HG02852 (cell line): ENCODE measurements around the gene MPV17.
A peak's percentile ranks its signal among the peaks of the same experiment; 100 is the strongest.
"Not testable (repeated sequence)": the region's sequence is repeated elsewhere in the genome, so short reads cannot be mapped to it uniquely, and the experiment has no call there.

ENCODE experiments used
- ATAC-seq: cut with Tn5 transposase; IDR thresholded peaks from one replicate; pipeline ENCODE4 v1.9.1; 2021; ENCODE audit warnings: mild to moderate bottlenecking, moderate library complexity; ENCODE audit not compliant: unreplicated experiment

MPV17 gene, protein sequence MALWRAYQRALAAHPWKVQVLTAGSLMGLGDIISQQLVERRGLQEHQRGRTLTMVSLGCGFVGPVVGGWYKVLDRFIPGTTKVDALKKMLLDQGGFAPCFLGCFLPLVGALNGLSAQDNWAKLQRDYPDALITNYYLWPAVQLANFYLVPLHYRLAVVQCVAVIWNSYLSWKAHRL

DNA sequence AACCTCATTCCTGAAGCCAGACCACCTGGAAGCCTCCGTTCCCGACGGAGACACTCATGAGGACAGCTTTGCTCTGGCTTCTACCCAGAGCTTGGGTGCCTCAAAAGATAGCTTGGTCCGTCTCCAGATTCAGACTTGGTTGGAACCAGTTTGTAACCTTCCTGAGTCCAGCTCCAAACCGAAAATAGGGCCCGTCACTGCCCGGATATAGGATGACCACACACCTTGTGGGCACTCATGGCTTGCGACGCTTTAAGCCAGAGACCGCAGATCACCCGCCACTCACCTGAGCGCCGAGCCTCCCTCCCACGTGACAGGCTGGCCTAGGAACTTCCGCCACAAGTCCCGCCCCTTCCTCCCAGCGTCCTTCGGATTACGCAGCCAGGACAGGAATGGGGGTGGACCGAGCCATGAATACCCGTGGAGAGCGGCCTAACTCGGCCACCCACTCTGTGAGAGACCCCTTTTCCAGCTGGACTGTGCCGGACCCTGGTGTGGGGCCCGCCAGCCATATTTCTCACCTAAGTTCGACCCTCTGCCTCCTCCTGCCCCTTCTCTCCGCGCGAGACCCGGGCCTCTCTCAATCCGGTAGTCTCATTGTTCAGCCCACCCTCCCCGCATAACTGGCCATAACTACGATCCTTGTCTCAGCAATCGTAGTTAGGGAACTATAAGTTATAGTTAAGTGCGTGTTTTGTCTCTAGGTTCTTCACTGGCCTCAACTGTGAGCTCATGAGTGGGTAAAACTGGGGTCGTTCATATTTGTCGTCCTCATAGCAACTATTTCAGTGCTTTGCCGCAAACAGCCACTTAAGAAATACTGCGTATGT lies at the start of gene MPV17:
Gene MPV17, minus strand, starts transcription at position 332 of the 830 bp plus-strand sequence. CDS start 580 bp downstream, outside the sequence.
- peak; percentile 96 for ATAC-seq

DNA sequence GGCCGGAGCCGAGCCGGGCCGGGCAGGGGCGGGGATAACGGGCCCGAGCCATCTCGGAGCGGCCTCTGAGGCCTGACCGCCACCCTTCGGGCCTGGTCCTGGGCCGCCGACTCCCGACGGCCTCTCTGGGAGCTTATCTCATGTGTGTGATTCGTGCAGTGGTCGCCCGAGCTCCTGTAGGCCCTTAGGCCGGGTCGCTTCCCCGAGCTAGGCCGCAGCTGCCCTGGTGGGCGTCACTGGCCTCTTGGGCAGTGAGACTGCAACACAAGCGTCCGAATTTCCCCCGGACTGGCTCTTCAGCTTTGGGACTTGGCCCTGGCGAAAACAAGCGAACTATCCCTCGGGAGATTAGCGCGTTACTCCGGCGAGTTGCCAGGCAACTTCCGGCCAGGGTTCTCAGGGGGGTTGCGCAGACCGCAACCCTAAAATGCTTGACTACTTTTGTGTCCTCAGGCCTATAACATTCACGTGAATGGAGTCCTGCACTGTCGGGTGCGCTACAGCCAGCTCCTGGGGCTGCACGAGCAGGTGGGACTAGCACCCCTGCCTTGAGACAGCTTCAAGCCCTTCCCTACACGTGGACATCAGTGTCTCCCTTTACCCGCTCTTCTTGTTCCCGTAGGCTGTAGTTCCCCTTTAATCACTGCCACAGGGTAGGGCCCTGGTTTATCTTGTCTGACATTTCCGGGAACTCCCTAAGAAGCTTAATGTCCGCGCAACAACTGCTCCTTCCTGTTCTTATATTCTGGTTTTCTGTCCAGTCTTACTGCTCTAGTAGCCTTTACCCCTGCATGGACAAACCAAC lies 48.1 kb upstream of the MPV17 start:
- ATAC-seq, result peak; percentile 39

DNA sequence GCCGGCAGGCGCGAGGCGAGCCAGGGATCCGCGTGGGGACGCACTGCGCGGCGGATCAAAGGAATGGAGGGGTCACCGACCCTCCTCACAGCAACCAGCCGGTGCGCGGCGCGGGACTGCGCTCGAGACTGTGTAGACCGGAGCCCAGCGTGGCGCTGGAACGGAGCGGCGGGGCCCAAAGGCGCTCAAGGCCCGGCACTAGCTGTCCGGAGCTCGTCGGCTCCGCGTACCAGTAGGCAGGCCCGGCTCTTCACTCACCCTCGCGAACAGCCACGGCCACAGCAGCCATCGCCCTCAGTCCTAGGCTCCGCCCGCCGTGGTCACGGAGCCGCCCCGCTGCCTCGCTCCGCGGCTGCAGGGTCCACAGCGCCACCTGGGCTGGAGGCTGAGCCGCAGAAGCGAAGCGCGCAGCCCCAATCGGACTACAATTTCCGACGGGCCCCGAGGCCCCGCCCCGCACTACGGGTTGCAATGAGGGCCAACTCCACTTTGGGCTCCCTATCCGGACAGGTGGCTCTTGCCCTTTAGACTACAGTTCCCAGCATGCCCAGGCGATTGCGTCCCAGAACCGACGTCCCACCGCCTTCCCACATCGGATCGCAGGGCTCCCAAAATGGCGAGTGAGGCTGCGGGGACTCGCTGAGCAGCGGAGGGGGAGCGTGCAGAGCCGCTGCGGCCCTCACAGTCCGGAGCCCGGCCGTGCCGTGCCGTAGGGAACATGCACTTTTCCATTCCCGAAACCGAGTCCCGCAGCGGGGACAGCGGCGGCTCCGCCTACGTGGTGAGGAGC lies 47.3 kb upstream of the MPV17 start, which contains the start of the genes EIF2B4 and SNX17:
Gene EIF2B4, minus strand, starts transcription at position 313 of the 790 bp plus-strand sequence. Its CDS starts 24 bp downstream, at position 289.
Gene SNX17, plus strand, starts transcription at position 591 of the 790 bp plus-strand sequence. Its CDS starts 128 bp downstream, at position 719.
- peak; percentile 87 for ATAC-seq

DNA sequence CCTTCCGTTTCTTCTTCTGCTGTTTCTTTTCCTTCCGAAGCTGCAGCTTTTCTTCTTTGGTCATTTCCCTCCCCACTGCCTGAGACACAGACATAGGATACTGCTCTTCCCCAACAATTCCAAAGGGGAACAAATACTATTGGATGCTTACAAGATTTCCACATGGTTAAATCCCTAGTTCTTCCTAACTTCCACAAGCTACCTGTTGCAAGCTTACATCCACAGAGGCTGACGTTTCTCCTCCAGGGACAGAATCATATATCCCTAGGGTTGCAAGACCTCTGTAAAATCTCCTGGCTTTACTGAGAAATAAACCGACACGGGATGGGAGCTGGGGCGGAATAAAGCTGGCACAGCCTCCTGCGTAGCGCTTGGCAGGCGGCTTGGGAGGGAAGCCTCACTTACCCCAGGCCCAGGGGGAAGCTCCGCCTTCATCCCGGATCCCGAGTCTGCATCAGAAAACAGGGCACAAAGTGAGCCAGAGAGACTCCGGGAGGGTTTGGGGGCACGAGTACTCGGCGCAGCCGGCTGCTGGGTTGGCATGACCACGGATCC lies 46.7 kb upstream of the MPV17 start:
- ATAC-seq, result peak; percentile 13

DNA sequence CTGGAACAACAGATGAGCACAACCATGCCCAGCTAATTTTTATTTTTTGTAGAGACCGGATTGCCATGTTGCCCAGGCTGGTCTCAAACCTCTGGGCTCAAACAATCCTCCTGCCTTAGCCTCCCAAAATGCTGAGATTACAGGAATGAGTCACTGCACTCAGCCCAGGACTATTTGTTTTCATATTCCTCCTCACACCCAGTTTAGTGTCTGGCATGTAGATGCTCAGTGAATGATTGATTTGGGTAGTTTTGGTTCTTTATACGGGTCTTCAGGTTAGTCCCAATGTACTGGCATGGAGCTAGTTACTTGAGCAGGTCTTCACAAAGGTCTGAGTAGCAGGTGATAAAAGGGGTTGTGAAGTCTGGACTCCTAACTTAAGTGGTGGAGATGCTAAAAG lies 41.0 kb upstream of the MPV17 start:
- ATAC-seq, result no peak

DNA sequence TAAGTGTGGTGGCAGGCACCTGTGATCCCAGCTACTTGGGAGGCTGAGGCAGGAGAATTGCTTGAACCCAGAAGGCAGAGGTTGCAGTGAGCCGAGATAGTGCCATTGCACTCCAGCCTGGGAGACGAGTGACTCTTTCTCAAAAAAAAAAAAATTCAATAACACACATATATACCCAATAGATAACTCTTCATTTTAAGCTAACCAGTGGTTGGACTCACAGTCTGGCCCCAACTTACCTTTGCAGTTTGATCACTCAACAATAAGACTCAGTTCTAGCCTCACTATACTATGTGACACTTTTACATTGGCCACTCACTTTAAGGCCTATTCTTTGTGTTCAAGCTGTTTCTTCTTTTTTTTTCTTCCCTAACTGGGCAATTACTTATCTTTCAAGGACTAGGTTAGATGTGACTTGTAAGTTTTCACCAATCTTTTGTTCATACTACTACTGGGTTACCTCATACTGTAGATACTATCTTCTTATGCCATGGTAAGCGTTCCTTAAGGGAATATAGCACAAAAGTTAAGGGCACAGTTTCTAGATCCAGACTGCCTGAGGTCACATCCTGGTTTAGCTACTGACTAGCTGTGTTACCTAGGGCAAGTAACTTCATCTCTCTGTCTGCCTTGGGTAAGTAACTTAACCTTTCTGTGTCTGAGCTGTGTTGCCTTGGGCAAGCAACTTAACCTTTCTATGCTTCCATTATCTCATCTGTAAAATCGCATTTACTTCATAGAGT lies 40.0 kb upstream of the MPV17 start:
- no peak for ATAC-seq

DNA sequence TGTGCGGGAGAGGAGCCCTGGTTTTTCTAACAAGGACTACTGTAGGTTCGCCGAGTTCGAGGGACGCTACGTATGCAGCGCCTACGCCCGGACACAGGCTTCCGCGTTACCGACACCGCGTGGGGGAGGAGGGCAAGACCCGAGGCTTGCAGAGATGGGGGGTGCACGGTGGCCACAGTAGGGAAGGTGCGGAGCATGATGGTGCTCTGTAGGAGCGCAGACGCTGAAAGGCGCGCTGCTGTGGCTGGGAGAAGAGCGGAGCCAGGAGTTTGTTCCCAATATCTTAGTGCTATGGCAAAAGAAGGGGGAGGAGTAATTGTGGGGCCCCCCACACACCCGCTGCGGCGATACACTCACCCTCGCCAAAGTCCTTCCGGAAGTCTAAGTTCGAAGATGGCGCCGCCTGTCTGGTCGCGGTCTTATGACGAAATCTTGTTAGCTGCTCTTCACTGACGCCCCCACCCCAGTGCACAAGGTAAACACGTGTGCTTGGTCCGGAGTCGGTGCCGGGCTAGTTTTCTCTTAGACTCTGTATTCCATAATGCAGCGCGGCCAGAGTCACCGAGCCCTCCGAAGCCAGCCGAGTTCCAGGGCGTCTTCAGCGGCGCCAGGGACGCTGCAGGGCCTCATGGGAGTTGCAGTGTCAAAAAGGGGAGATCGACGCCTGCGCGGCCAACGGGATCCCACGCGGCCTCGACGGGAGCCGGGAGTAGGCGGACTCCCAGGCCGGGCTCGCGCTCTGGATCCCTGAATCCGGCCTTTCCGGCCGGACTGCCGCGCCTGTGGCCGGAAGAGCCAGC lies 33.7 kb upstream of the MPV17 start, which contains the start of gene GTF3C2:
Gene GTF3C2, minus strand, starts transcription at position 383 of the 800 bp plus-strand sequence. CDS start 13,210 bp downstream, outside the sequence.
- ATAC-seq, result peak; percentile 75

DNA sequence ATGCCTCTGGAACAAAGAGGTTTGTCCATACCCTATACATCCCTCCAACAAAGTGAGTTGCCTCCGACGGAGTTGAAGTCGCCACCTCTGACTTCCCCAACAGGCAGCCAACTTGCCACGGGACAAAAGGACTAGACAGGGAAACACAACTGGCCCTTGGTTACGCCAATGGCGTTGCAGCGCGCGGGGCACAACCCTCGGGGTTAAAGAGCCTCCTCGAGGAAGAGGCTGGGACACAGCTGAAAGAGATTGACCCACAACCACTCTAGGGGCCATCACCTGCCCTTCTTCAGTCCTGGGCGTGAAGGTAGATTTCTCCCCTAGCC lies 33.1 kb upstream of the MPV17 start:
- peak; percentile 22 for ATAC-seq

DNA sequence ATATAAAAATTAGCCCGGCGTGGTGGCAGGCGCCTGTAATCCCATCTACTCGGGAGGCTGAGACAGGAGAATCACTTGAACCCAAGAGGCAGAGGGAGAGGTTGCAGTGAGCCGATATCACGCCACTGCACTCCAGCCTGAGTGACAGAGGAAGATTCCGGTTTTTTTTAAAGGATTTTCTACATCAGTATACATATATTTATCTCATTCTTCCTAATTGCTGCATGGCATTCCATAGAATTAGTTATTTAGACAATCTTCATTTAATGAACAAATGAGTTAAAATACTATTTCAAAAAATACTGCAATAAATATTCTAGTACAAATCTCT lies 31.7 kb upstream of the MPV17 start:
- ATAC-seq, result no peak

DNA sequence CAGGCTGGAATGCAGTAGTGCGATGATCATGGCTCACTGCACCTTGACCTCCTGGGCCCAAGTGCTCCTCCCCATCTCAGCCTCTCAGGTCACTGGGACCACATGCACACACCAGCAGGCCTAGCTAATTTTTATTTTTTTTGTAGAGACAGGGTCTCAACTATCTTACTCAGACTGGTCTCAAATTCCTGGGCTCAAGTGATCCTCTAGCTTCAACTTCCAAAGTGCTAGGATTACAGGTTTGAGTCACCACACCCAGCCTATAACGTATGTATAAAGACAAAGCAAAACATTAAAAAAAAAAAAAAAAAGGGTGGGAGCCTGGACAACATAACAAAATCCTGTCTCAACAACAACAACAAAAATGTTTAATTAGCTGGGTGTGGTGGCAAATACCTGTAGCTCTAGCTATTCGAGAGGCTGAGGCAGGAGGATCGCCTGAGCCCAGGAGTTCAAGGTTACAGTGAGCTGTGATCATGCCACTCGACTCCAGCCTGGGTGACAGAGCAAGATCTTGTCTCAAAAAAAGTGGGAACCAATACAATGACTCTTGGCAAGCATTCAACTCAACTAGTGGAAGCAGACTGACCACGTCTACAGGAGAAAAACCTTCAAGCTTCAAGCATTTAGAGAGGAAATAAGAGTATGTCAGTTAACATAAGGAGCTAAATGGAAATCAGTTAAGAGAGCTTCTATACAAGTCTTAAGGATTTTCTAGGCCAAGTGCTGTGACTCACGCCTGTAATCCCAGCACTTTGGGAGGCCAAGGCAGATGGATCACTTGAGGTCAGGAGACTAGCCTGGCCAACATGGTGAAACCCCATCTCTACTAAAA lies 31.1 kb upstream of the MPV17 start:
- ATAC-seq, result no peak

DNA sequence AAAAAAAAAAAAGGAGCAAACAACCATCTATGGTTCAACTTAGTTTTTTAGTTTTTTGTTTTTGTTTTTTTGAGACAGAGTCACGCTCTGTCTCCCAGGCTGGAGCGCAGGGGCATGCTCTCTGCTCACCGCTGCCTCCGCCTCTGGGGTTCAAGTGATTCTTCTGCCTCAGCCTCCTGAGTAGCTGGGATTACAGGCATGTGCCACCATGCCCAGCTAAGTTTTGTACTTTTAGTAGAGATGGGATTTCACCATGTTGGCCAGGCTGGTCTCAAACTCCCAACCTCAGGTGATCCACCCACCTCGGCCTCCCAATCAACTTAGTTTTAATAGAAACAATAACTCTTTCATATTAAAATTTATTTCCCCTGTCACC lies 30.5 kb upstream of the MPV17 start:
- not testable (repeated sequence) for ATAC-seq

DNA sequence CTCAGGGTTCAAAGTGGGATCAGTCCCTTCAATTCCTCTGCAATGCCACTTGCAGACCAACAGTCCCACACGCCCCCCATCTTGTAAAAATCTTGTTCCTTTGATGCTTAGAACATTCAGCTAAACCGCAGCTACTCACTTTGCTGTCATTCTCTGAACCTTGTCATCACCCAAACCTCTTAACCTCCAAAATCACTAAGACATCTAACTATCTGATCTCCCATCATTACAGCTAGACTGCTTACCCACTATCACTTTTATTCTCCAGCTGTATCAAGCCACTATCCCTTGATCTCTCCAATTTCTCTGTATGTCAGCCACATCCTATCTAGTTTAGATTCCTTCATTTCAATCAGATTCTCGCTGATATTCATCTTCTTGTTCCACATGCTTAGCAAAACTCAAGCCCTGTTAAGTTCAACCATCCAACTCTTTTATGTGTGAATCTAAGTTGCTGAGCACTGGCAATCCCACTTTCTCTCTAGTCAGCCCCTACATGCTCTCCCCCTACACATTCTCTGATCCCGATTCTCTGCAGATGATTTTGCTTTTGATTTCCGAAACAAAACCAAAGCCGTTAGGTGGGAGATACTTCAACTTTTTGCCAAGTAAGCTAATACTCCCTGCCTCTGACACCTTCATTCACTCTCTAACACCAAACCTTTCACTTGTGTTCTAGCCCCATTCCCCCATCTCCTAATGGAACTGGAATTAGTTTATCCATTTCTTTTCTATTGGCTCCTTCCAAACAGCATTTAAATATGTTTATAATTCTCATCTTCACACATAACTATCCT lies 29.1 kb upstream of the MPV17 start:
- no peak for ATAC-seq

DNA sequence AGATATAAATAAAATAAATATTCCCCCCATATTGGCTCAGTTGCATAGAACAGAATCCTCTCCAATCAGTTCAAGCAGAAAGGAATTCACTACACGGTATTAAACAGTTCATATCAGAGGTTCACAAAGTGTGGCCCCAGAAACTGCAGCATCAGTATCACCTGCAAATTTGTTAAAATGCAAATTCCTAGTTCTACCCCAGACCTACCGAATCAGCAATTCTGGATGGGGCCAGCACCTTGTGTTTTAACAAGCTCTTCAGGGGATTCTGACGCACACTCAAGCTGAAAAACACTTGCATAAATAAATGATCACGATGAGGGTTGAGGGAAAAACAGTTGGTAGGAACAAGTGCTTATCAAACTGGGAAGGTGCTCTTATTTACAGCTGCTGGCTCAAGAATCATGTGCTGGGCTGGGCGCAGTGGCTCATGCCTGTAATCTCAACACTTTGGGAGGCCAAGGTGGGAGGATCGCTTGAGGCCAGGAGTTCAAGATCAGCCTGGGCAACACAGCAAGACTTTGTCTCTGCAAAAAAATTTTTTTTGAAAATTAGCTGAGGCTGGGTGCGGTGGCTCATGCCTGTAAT lies 27.3 kb upstream of the MPV17 start:
- ATAC-seq, result no peak

DNA sequence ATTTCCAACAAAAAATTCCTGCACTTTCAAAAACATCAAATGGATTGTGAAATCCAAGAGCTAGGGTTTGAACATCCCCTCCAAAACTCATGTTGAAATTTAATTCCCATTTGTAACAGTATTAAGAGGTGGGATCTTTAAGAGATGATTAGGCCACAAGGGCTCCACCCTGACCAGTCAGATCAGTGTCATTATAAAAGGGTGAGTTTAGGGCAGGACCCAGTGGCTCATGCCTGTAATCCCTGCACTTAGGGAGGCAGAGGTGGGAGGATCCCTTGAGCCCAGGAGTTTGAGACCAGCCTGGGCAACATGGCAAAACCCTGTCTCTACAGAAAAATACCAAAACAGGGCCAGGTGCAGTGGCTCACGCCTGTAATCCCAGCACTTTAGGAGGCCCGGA lies 24.7 kb upstream of the MPV17 start:
- no peak for ATAC-seq

DNA sequence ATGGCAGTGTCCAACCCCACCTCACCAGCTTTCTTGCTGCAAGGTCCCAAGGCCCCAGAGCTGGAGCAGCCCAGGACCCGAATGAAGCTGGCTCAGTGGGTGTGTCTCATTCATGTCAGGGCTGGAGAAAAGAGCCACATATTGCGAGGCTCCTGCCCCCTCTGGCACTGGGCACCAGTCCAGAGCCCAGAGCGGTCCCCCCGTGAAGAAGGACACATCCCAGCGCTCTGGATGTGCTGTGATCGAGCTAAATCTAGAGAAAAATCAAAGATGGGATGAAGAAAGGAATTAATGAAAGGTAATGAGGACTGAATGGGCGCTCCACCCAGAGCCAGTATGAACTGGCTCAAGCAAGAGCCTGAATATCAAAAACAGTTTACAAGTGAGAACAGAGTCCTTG lies 13.3 kb upstream of the MPV17 start:
- no peak for ATAC-seq

DNA sequence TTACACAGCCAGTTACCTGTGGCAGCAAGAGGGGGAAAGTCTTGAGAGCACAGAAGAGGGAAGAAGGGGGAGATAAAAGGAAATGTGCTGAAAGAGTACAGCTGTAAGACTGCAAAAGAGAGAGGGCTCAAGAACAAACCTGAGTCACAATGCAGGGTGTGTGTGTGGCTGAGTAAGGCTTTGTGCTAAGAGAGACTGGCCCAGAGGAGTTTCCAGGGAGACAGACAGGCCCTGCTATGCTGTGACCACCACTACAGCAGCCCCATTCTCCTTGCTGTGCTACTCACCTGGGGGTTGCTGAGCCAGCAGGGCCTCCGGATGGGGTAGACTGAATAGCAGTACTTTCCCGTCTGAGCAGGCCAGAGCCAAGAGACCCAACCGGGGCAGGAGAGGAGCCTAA lies 12.4 kb upstream of the MPV17 start:
- no peak for ATAC-seq

DNA sequence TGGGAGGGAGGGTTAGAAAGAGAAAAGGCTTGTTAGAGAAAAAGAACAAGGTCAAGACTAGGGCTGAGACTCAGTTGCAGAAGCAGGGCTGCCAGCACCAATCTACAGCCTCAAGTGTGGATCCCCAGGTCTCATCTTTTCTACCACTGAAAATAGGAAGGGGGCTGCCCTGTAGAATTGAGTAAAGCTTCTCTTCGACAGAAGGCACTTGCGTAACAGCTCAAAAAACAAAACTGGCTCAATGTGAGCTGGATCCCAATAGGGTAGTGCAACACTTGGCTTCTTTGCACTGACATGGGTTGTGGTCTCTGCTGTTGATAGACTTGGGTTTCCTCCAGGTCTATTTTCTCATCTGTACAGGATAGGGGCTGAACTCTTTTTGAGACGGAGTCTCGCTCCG lies 1.8 kb upstream of the MPV17 start:
- no peak for ATAC-seq
